NCI-H1417 treated with DMSO at 0.1 percent for 48 hours (cell line): ENCODE measurements around the gene DGUOK.

Source experiments
- DNase-seq: peaks from one replicate; lab custom pipeline; 2025; lab: John Stamatoyannopoulos, UW

The DGUOK gene

GRCh38 chr2:73979686-73980085 is 53.0 kb downstream of the DGUOK start:
- no peak for DNase-seq

- no peak for DNase-seq
These were observed 53.9 kb downstream of the DGUOK start for GRCh38 chr2:73980566-73980965.

GRCh38 chr2:73981081-73982001 is 54.7 kb downstream of the DGUOK start:
- DNase-seq: no peak

DNA sequence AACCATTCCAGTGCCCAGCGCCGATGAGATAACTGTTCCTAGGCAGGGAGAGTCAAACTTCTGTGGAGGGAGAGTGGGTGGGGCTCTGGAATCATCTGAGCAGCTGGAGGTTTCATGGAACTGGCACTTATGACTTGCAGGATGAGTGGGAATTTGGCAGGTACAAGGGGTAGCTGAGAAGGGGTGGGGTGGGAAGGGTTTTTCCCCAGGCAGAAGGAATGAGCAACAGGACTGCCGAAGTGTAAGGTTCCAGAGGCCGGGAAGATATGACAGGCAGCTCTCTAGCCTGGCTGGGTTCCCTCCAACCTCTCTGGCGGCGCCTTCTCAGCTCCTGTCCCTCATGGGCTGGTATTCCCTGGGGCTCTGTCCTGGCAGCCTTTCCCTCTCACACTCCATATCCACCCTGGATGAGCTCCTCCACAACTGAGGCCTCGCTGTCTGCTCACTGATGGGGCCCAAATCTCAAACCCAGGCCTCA is 55.5 kb downstream of the DGUOK start:
- no peak for DNase-seq

DNA sequence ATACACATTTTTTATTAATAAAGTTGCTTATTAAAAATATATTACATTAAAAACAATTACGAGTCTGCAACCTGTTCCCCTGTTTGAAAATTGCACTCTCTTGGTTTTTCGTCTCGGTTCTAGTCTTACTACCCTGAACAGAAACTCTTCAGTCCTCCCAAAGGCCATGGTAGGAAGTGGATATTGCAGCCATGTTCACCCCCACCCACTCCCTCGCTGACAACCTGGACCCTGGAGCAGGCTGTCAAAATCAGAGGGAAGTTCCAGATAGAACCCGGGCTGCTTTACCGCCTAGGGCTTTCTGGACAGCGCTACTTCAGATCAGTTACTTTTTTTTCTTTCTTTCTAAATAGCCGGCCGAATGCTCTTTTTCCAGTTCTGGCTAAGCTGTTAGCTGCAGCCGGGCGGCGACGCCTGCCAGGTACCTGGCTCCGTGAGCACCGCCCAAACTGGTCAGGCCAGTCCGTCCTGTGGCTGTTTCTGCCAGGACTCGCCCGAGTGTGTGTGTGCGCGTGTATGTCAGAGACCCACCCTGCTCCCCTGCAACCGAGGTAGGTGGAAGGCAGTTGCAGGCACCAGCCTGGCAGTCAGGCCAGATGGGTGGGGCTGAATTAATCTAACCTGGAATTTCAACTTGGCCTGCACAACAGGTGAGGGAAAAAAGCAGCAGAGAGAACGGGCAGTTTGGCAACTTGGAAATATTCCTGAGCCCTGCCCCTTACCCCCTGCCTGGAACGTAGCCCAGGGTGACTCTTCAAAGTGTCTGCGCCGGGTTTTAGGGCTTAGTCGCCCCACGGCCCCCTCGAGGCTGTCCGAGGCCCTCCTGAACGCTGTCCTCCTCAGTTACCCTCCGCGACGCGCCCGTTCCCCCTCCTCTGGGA is 56.9 kb downstream of the DGUOK start:
- no peak for DNase-seq

DNA sequence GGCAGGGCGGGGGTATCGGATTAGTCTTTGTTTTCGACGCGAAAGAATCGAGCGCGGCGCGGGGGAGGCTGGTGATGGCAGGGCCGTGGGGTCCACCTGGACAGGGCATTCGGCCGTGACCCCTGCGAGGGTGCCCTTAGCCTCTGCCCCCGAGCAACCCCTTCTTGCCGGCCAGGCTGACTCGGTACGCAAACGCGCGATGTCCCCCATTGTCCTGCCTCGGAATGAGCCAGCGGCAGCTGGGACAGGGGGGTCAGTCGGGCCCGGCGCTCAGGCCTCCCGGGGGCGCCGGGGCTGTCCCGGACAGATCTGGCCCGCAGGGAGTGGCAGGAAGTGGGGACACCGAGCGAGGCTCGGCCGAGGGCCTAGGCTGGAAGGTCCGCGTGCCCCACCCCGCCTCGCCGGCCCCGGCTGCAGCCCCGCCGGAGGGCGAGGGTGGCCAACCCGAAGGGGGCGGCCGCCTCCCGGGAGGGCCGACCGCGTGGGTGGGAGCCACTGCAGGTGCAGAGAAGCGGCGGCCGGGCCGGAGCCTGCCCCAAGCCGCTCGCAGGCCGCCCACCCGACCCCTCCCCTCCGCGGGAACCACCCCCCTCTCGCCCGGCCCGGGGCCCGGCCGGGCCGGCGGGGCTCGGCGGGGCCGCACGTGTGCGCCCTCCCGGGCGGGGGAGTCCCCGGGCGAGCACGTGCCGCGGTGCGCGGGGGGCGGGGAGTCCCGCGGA is 57.7 kb downstream of the DGUOK start, which contains the start of gene TET3:
TET3 (plus strand) TSS at position 708 of the 719 bp plus-strand sequence. CDS start 1,494 bp downstream, outside the sequence.
- no peak for DNase-seq

GRCh38 chr2:73984922-73985307 is 58.2 kb downstream of the DGUOK start:
- DNase-seq: no peak

- no peak for DNase-seq
These were observed 58.8 kb downstream of the DGUOK start for GRCh38 chr2:73985308-73986084.

DNA sequence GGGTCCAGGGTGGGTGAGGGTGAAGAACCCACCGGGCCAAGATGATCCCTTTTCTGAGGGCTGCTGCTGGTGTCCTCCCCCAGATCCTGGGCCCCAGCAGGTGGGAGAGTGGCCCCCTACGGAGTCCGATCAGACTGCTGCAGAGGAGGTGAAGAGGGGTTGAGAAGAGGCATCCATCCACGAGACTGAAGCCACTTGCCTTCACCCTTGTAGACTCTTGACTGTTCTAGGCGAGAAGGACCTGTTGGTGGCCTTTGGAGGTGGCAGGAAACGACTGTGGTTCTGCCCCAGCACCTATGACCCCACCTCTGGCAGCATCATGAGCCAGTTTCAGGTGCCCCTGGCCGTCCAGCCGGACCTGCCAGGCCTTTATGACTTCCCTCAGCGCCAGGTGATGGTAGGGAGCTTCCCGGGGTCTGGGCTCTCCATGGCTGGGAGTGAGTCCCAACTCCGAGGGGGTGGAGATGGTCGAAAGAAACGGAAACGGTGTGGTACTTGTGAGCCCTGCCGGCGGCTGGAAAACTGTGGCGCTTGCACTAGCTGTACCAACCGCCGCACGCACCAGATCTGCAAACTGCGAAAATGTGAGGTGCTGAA is 59.5 kb downstream of the DGUOK start:
- DNase-seq: no peak

DNA sequence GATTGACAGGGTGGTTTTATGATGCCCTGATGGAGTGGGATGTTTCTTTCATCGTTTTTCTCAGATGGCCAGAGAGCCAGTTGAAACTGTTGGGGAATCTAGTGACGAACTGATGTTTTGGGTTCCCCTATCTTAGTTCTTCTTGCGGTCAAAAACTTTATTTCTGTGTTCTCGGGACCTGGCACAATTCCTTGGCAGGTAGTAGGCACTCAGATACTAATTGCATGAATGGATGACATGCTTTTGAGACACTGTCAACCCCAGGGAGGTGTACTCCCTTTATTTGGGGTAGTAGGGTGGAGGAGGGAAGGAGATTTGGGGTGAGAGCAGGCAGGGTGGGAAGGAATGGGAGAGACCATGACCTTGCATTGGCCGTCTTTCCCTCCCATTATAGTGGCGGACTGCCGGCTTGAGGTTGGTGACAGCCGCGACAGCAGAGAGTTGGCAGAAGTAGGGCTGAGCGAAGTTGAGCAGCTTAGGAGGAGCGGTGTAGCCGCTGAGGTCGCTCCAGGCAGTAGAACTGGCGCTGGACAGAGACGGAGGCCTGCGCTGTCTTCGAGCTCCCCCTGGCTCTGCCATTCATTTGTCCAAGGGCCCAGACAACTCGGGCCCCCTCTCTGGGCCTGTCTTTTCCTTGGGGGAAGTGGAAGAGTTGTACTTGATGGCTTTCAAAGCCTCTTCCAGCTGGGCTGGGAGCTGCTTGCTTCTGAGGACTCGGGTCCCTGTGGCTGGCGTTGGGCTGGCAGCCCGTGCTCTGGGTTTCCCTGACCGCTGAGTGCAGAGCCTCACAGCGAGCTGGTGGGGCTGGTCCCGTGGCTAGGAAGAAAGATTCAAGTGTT is 60.6 kb downstream of the DGUOK start:
- DNase-seq: no peak

DNA sequence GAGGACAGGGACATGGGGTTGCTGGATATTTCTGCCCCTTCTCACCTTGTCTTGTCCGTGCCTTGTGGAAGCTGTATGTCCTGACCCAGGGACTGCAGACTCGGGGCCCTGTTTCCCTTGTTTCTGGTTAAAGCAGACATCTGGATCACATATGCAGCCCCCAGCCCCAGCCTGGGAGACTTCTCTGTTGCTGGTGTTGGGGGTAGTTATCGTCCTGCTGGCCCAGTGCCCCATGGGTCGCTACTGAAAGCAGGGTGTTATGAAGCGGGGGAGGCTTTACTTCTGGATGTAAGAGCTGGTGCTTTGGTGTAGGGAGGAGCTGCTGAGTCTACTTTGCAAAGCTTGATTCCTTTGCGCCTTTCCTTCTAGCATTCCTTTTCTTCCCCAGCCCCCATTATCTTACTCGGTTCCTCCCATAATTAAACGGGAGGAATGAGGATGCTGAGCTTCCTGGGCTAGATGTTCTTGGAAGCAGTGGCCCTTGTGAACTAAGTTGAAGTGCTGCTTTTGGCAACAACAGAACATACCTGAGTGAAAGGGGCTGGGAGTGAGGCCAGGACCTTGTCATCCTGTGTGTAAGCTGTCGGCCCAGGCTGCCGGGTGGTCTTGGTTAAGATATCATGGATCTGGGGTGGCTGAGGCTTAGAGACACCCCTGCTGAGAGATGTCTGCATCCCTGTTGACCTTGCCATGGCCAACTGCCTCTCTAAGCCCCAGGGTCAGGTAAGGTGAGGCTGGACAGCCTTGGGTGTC is 61.4 kb downstream of the DGUOK start:
- DNase-seq: no peak

DNA sequence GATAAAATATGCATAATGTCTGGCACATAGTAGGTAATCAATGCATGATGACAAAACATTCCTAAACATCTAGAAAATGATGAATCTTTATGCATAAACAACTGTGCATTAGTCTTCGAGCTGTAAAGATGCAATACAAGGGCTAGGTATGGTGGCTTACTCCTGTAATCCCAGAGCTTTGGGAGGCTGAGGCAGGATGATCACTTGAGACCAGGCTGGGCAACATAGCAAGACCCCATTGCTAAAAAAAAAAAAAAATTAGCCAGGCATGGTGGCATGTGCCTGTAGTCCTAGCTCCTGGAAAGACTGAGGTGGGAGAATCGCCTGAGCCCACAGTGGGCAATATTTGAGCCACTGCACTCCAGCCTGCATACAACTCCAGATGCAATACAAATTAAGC is 63.3 kb downstream of the DGUOK start:
- DNase-seq: no peak

- no peak for DNase-seq
These were observed 63.9 kb downstream of the DGUOK start for GRCh38 chr2:73990531-73990930.

- no peak for DNase-seq
These were observed 65.4 kb downstream of the DGUOK start for GRCh38 chr2:73992036-73992435.

GRCh38 chr2:73993376-73993775 is 66.7 kb downstream of the DGUOK start:
- DNase-seq: no peak

GRCh38 chr2:73993778-73994177 is 67.1 kb downstream of the DGUOK start:
- DNase-seq: no peak

- no peak for DNase-seq
These were observed 67.6 kb downstream of the DGUOK start for GRCh38 chr2:73994178-73994831.

DNA sequence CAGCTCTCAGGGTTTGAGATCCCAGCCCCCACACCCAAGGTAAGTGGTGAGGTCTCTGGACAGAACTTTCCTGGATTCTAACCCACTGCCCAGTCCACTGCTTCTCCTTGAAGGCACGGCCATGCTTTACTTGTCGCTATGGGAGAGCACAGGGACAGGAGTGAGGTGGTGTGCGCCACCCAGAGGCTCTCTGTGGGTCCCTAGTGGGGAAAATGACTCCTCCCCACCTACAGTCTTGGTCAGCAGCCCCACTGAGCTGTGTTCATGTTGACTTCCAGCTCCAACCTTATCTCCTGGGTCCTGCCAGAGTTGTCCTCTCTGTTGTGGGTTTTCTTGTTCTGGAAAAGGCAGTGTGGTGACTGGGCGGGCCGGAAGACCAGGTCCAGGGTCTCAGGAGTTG is 69.1 kb downstream of the DGUOK start:
- no peak for DNase-seq

- no peak for DNase-seq
These were observed 71.1 kb downstream of the DGUOK start for GRCh38 chr2:73997813-73998212.
